ENCODE measurements around the gene FAM118B. TPM values are rescaled to one million over a fixed set of nuclear protein-coding genes. Genes with fewer than 3 reads are reported as not detected.
"Not testable (repeated sequence)": the region's sequence is repeated elsewhere in the genome, so short reads cannot be mapped to it uniquely, and the experiment has no call there.

Gene FAM118B
- total RNA-seq, 3 donors from 2014 or later = 14.4 to 19.0 (median 18.7) TPM

DNA sequence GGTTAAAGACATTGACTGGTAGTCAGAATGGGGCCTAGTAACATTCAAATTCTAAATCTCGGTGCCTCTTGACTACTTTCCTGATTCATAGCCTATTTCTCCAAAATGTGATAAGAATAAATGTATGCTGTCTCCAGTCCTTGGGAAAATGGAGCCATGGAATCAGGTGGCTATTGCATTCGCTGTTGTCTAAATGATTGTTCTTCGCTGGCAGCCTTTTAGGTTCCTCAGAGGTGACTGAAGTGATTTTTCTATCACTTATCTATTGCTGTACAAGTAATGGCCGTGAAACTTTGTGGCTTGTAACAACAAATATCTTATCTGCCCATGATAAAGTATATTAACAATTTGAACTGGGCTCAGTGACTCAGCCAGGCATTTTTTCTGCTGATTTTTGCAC lies 41.7 kb downstream of the FAM118B start:
- TF ChIP-seq POLR2A (IDR thresholded peaks at IDR 0.05) (no peak), POLR2AphosphoS5 (IDR thresholded peaks at IDR 0.05) (no peak)
- TF ChIP-seq, protein P1, sequence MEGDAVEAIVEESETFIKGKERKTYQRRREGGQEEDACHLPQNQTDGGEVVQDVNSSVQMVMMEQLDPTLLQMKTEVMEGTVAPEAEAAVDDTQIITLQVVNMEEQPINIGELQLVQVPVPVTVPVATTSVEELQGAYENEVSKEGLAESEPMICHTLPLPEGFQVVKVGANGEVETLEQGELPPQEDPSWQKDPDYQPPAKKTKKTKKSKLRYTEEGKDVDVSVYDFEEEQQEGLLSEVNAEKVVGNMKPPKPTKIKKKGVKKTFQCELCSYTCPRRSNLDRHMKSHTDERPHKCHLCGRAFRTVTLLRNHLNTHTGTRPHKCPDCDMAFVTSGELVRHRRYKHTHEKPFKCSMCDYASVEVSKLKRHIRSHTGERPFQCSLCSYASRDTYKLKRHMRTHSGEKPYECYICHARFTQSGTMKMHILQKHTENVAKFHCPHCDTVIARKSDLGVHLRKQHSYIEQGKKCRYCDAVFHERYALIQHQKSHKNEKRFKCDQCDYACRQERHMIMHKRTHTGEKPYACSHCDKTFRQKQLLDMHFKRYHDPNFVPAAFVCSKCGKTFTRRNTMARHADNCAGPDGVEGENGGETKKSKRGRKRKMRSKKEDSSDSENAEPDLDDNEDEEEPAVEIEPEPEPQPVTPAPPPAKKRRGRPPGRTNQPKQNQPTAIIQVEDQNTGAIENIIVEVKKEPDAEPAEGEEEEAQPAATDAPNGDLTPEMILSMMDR (IDR thresholded peaks at IDR 0.05) = no peak
- H3K27ac ChIP-seq = no peak overlapping the region
- DNase-seq (ENCODE audit: low spot score in 2 of 2) = no peak
- intact Hi-C loops (cut with DNase I; ENCODE audit: low total_unique reads) = no loop called here
- H3K27me3 ChIP-seq = no peaks in the 10 kb centered on the region
- no peaks in the 10 kb centered on the region for H3K9me3 ChIP-seq
- H3K36me3 ChIP-seq = no peaks in the 10 kb centered on the region
- H3K4me1 ChIP-seq = no peaks in the 10 kb centered on the region
- H3K4me3 ChIP-seq = no peak overlapping the region

DNA sequence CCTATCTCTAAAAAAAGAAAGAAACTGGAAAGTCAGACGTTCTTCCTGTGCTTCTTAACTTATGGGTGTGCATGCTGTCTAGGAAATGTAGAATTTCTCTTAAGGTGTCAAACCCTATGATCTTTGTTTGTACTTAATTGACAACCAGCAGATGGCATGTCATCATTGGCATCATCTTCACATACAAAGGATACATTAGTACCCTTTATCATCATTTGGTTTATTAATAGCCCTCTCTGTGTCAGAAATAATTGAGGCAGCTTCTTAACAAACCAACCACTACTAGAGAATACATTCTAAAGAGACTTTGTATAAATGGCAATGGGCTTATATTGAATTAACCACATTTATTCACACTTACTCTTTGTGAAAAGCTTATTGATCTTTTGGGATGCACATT lies 43.2 kb downstream of the FAM118B start:
- DNase-seq (ENCODE audit: low spot score in 2 of 2) = no peak

DNA sequence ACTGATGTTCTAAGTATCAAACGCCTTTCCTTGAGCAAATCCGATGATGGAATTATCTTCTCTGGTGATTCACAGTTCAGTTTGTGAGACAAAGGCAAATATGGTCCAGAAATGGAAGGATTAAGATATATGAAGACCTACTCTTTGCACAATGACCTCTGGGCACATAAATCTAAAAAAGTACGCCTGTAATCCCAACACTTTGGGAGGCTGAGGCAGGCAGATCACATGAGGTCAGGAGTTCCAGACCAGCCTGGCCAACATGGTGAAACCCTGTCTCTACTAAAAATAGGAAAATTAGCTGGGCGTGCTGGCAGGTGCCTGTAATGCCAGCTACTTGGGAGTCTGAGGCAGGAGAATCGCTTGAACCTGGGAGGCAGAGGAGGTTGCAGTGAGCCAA lies 43.9 kb downstream of the FAM118B start:
- H3K27me3 ChIP-seq; DNase-seq (ENCODE audit: low spot score in 2 of 2); H3K36me3 ChIP-seq; H3K9me3 ChIP-seq; H3K4me1 ChIP-seq; intact Hi-C loops (cut with DNase I; ENCODE audit: low total_unique reads); H3K27ac ChIP-seq; H3K4me3 ChIP-seq: not testable (repeated sequence)

More for the DNA sequence above, 43.2 kb downstream of the FAM118B start:
- intact Hi-C loops (cut with DNase I; ENCODE audit: low total_unique reads) = no loop called here
- Histone ChIP-seq H3K36me3 (no peaks in the 10 kb centered on the region), H3K27ac (no peak overlapping the region), H3K4me3 (no peak overlapping the region), H3K9me3 (no peaks in the 10 kb centered on the region), H3K4me1 (no peaks in the 10 kb centered on the region), H3K27me3 (no peaks in the 10 kb centered on the region)
- TF ChIP-seq, protein P1 (IDR thresholded peaks at IDR 0.05) = no peak
- no peak for TF ChIP-seq POLR2A (IDR thresholded peaks at IDR 0.05)
- TF ChIP-seq POLR2AphosphoS5 (IDR thresholded peaks at IDR 0.05) = no peak

DNA sequence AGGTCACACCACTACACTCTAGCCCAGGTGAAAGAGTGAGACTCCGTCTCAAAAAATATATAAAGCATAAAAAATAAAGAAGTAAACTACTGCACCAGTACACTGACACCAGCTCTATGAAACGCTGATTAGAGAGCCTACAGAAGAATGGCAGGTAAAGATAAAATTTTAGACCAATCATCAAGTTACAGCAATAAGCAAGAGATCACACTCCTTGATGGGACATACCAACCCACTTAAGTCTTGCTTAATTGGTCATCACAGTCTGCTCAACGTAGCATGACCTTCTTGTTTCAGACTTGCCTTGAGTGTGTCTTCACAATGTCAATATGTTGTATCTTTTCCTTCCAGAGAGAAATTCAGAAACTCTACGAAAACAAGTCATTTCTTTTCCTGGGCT lies 44.6 kb downstream of the FAM118B start:
- intact Hi-C loops (cut with DNase I; ENCODE audit: low total_unique reads) = no loop called here
- no peaks in the 10 kb centered on the region for H3K36me3 ChIP-seq
- H3K4me1 ChIP-seq = no peaks in the 10 kb centered on the region
- no peaks in the 10 kb centered on the region for H3K27me3 ChIP-seq
- no peak overlapping the region for H3K27ac ChIP-seq
- no peak for DNase-seq (ENCODE audit: low spot score in 2 of 2)
- TF ChIP-seq POLR2AphosphoS5 (IDR thresholded peaks at IDR 0.05) = no peak
- TF ChIP-seq POLR2A (IDR thresholded peaks at IDR 0.05) = no peak
- TF ChIP-seq, protein P1 (IDR thresholded peaks at IDR 0.05) = no peak
- no peak overlapping the region for H3K4me3 ChIP-seq
- no peaks in the 10 kb centered on the region for H3K9me3 ChIP-seq

DNA sequence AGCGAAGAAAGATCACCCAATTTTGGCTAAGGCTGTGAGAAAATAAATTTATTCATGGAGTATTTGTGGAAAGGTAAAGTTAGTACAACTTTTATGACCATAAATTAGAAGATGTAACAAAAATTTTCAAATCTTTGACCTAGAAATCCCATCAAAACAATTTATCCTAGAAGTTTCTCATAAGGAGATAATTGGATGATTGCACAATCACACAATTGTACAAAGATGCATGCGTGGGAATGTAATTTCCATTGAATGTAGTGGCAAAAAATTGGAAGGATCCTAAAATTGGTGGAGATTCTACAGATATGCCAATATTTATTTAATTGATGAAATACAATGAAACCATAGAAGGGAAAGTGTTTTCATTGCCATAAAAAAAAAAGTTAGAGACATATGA lies 45.6 kb downstream of the FAM118B start:
- intact Hi-C loops (cut with DNase I; ENCODE audit: low total_unique reads) = no loop called here
- no peaks in the 10 kb centered on the region for H3K36me3 ChIP-seq
- H3K4me1 ChIP-seq = no peaks in the 10 kb centered on the region
- no peak overlapping the region for H3K27ac ChIP-seq
- H3K9me3 ChIP-seq = no peaks in the 10 kb centered on the region
- H3K4me3 ChIP-seq = no peak overlapping the region
- DNase-seq (ENCODE audit: low spot score in 2 of 2) = no peak
- H3K27me3 ChIP-seq = no peaks in the 10 kb centered on the region
- TF ChIP-seq POLR2AphosphoS5 (IDR thresholded peaks at IDR 0.05) = no peak
- TF ChIP-seq, protein P1 (IDR thresholded peaks at IDR 0.05) = no peak
- no peak for TF ChIP-seq POLR2A (IDR thresholded peaks at IDR 0.05)

DNA sequence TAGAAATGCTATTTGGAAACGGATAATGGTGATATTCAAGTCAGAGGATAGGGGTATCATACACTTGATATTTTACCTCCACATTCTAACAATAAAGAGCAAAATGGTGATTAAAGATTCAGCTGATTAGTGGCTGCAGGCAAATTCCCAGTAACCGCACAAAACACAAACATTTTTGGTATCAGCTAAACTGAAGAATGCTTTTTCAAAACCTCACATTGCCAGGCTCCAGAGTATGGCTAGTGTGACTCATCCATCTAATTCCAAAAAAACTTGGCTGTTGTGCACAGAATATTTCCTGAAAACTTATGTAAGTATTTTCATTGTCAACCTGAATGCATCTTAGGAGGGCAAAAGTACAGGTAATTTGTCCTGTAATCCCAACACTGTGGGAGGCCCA lies 46.2 kb downstream of the FAM118B start:
- H3K4me3 ChIP-seq = no peak overlapping the region
- no peaks in the 10 kb centered on the region for H3K4me1 ChIP-seq
- no peak for DNase-seq (ENCODE audit: low spot score in 2 of 2)
- H3K27me3 ChIP-seq = no peaks in the 10 kb centered on the region
- TF ChIP-seq POLR2A (IDR thresholded peaks at IDR 0.05) = no peak
- TF ChIP-seq POLR2AphosphoS5 (IDR thresholded peaks at IDR 0.05) = no peak
- TF ChIP-seq, protein P1 (IDR thresholded peaks at IDR 0.05) = no peak
- no peak overlapping the region for H3K27ac ChIP-seq
- peaks cover 3% of the 10 kb centered on the region for H3K36me3 ChIP-seq
- H3K9me3 ChIP-seq = no peaks in the 10 kb centered on the region
- intact Hi-C loops (cut with DNase I; ENCODE audit: low total_unique reads) = no loop called here
